Breast epithelium (tissue), 3 donors: ENCODE data around the gene ADIPOR2.

Experiments used
- CTCF ChIP-seq, 3 donors: fragments of 450-650 bp; IDR thresholded peaks; one replicate each; pipeline ENCODE4 v1.5.1; 2016 to 2017; ENCODE audit warnings: antibody characterized with exemption in 3 of 3, mild to moderate bottlenecking in 3 of 3, moderate library complexity in 3 of 3
- POLR2A ChIP-seq: fragments of 450-650 bp; IDR thresholded peaks from one replicate; pipeline ENCODE4 v1.6.1; 2016; ENCODE audit warnings: antibody characterized with exemption, mild to moderate bottlenecking, moderate library complexity

GRCh38 chr12:1643043-1643442 lies 47.8 kb upstream of the ADIPOR2 start:
- TF ChIP-seq CTCF (IDR thresholded peaks at IDR 0.05) = no peak
- no peak for TF ChIP-seq POLR2A
